Activated T-cell treated with anti-CD3 and anti-CD28 coated beads, Interleukin-2, amount 50 U/mL, for 1 hour (primary cell): ENCODE data around the gene NLRP12.
"Not testable (repeated sequence)": the region's sequence is repeated elsewhere in the genome, so short reads cannot be mapped to it uniquely, and the experiment has no call there.

ENCODE experiments used
- DNase-seq: peaks from one replicate; pipeline ENCODE4 v3.0.0-alpha.2; 2020

Gene NLRP12, protein sequence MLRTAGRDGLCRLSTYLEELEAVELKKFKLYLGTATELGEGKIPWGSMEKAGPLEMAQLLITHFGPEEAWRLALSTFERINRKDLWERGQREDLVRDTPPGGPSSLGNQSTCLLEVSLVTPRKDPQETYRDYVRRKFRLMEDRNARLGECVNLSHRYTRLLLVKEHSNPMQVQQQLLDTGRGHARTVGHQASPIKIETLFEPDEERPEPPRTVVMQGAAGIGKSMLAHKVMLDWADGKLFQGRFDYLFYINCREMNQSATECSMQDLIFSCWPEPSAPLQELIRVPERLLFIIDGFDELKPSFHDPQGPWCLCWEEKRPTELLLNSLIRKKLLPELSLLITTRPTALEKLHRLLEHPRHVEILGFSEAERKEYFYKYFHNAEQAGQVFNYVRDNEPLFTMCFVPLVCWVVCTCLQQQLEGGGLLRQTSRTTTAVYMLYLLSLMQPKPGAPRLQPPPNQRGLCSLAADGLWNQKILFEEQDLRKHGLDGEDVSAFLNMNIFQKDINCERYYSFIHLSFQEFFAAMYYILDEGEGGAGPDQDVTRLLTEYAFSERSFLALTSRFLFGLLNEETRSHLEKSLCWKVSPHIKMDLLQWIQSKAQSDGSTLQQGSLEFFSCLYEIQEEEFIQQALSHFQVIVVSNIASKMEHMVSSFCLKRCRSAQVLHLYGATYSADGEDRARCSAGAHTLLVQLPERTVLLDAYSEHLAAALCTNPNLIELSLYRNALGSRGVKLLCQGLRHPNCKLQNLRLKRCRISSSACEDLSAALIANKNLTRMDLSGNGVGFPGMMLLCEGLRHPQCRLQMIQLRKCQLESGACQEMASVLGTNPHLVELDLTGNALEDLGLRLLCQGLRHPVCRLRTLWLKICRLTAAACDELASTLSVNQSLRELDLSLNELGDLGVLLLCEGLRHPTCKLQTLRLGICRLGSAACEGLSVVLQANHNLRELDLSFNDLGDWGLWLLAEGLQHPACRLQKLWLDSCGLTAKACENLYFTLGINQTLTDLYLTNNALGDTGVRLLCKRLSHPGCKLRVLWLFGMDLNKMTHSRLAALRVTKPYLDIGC

DNA sequence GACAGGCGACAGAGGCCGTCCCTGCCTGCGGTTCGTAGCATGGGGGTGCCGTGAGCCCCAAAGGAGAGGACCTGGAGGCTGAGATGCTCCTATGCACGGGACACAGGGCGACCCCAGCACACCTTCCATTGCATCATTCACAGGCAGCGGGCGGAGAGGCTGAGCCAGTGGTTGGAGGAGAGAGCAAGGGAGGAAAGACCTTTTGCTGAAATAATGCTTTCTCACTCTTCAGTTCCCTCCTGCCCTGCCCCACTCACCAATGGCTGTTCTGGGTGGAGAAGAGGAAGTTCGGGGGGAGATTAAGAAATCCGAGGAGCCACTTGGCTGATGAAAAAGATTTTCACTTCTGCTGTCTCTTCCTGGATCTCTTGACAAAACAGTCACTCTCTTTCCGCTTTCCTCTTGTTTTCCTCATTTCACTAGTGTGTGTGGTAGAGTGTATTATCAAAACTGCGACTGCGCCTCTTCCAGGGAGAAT is at the start of gene NLRP12:
Gene NLRP12 (minus strand): TSS at position 181 of the 478 bp plus-strand sequence. CDS start 140 bp downstream, at position 41.
- DNase-seq, result no peak

DNA sequence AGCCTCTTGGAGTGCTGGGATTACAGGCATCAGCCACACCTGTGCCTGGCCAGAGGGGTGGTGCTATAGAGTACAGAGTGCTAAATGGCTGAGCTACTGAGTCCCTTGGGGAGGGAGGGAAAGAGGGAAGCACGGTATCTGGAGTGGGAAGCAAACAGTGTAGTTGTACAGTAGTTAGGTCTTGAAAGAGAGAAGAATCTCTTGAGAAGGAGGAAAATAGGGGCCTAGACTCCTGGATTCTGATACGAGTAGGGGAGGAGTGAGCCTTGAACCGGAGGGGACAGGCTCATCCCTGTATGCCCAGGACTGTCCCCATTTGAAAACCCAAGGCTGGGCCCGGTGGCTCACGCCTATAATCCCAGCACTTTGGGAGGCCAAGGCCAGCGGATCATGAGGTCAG is 48.6 kb upstream of the NLRP12 start:
- DNase-seq, result peak; percentile 34

DNA sequence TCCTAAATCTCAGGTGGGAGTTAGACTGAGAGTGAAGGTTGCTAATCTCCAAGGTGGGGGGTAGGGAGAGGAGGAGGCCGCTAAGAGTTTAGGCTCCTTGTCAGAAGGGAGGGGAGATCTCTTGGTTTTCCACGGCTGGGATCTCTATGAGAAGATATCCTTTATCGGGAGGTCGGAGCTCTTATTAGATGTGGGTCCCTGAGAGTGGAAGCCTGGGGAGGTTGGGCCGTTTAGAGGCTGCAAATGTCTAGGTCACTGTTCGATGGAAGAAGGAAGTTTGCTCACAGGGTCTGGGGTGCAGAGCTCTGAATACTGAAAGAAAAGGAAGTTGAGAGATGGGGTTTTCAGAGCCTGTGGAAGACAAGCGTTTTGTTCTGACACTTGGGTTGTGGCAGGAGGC is 47.3 kb upstream of the NLRP12 start:
- no peak for DNase-seq

DNA sequence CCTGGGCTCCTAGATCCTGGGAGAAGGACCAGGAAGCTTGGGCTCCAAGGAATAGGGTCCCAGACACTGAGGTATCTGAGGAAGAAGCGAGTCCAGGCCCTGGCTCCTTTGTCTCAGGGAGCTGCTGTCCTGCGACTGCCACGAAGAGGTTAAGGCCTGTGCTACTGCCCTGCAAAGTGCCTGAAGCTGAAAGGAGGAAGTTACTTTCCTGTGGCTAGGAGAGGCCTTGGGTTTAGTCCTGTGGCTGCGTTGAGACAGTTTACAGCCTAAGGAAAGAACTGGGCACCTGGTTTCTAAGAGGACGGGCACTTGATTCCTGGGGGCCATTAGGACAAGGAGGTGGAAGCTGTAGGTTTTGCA is 46.4 kb upstream of the NLRP12 start:
- DNase-seq, result peak; percentile 31

DNA sequence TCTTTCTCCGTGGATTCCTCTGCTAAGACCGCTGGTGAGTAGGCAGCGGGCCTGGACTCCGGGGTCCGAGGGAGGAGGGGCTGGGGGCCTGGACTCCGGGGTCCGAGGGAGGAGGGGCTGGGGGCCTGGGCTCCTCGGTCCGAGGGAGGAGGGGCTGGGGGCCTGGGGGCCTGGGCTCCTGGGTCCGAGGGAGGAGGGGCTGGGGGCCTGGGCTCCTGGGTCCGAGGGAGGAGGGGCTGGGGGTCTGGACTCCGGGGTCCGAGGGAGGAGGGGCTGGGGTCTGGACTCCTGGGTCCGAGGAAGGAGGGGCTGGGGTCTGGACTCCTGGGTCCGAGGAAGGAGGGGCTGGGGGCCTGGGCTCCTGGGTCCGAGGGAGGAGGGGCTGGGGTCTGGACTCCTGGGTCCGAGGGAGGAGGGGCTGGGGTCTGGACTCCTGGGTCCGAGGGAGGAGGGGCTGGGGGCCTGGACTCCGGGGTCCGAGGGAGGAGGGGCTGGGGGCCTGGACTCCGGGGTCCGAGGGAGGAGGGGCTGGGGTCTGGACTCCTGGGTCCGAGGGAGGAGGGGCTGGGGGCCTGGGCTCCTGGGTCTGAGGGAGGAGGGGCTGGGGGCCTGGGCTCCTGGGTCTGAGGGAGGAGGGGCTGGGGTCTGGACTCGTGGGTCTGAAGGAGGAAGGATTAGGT is 45.8 kb upstream of the NLRP12 start:
- DNase-seq, result not testable (repeated sequence)

DNA sequence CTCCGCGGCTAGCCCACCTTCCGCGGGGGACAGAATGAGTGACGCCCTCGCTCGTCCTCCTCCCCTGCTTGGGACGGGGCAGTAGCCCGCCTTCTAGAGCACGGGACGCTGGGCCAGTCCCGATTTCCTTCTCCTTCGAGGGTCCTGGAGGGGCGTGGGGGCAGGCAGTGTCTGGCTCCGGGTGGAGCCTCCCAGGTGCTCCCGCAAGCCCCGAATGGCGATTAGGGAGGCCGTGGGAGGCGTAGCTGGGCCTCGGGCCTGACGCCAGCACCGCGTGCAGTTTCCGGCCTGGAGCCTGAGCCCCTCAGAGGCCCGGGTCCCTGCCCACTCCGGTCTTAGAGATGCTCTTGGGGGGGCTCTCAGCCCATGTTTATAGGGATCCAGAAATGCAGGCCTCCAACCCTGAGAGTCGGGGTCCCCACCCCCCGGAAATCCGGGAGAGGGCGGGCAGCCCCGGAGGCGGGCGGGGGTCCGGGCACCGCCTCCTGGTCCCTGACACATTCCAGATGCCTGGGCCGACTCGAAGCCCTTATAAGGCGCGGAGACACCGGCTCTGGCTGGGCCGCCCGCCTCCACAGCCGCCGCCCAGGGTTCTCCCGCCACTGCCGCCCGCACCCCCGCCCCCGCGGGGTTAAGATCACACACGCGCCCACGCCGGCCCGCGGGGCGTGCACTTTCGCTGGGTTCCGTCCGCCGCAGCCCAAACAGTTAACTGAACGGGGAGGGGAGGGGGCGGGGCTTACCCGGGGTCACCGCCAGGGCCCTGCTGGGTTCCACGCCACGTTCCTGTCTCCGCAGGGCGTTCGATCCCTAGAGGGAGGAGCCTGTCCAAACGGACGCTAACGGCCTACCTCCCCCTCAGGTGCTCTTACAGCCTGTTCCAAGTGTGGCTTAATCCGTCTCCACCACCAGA is 45.0 kb upstream of the NLRP12 start:
- peak; percentile 87 for DNase-seq

DNA sequence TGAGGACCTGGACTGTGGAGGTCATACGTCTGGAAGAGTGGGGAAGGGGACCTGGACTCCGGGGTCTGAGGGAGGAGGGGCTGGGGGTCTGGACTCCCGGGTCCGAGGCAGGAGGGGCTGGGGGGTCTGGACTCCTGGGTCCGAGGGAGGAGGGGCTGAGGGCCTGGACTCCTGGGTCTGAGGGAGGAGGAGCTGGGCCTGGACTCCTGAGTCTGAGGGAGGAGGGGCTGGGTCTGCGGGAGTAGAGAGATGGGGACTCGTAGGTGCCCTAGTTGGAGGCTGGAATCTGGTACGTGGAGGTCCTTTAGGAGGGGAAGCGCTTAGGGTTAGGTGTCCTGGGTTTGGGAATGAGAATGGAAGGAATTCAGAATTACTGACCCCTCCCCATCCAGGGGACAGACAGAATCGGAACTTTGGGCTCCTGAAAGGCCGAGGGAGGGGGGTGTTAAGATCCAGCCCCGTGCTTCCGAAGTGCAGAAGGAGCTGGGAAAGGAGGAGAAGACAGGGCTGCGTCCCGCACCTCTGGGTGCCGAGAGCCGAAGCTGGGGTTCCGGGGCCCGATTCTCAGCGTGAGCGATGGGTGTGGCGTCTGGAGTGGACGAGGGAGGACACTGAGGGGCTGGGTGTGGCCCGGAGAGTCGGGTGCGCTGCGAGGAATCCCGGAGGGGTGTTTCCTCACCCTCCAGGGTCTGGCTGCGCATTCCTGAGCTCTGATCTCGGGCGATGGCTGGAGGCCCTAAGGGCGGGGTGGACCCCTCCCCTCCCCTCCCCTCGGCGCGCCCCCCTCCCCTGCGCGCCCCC is 44.2 kb upstream of the NLRP12 start:
- peak; percentile 57 for DNase-seq

DNA sequence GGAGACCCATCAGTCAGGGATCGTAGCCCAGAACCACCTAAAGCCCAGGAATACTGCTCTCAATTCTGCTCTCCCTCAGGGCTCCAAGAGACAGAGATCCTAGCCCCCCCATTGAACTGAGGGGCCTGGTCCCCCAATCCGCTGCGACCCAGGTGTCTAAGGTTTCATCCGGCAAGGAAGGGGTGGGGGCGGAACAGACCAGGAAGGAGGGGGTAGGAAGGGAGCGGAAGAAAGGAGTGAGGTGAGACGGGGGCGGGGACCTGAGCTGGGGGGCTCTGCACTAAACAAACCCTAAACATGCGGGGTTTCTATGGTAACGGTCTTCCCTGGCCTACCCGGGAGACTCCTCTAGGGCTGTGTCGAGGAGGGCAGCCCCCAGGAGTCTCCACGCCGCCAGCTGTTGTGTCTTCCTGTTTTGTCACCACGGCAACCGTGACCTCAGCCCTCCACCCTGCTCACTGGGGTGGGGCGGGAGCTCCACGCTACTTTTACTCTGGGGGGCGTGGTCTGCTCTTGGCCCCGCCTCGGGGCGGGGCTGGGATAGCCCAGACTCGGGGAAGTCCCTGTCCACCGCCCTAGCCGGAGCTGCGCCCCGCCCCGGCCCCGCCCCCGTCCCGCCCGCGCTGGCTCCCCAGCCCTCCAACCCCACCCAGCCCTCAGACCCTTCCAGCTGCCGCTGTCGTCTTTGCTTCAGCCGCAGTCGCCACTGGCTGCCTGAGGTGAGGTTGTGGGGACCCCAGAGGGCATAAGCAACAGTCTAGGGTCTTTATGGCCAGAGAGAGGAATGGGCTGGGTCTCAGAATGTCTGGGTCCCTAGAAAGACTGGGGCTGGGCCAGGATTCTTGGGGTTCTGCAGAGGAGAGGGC is 43.3 kb upstream of the NLRP12 start, which contains the start of gene MYADM:
Gene MYADM (plus strand): TSS at position 659 of the 866 bp plus-strand sequence. CDS start 5,647 bp downstream, outside the sequence.
- peak; percentile 100 for DNase-seq

DNA sequence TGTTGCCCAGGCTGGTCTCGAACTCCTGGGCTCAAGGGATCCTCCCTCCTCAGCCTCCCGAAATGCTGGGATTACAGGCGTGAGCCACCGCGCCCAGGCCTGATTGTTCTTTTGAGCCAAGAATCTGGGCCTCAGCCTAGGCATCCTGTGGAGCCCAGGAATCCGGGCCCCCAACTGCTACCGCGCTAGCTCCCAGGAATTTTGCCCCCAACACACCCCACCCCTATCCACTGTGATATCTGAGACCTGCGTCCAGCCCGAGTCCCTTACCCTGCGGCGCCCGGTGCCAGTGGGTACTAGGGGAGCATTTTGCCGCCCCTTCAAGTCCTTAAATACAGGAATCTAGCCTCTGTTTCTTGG is 42.7 kb upstream of the NLRP12 start:
- no peak for DNase-seq

DNA sequence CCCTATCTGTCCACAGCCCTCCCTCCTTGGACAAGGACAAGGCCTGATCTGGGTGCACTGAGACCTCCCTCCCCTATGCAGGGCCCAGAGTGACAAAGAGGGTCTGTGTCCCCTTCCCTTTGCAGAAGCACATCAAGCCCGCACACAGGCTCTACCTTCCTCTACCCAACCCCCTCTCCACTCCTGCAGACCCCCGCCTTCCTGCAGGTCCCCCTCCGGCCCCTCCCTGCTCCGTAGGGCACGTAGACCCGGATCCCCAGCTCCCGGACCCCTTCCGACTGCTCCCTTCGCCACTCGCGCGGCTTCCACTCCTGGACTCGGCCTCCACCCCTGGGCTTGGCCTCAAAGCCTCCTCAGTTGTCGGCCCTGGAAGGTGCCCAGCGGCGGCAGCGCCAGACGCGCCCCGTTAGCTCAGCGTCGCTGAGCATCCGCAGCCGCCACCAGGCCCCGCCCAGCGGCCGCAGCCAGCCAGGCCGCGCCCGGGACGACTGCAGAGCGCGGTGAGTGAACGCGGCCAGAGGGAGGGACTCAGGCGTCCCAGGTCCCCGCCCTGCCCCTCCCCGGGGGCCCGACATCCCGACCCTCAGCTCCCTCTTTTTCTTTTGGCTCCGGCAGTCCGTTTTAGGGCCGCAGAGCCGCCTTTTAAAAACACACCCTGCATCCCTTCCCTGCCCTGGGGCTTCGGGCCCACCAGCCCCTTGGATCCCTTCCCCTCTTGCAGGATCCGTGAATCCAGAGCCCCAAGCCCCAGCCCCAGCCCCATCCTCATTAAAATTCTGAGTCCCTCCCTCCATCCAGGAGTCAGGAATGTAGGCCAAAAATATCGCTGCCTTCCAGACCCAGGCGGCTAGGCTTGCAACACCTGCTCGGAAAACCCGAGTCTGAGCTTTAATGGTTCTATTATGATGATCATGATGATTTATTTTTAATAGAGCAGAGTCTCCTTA is 42.1 kb upstream of the NLRP12 start:
- DNase-seq, result peak; percentile 77

DNA sequence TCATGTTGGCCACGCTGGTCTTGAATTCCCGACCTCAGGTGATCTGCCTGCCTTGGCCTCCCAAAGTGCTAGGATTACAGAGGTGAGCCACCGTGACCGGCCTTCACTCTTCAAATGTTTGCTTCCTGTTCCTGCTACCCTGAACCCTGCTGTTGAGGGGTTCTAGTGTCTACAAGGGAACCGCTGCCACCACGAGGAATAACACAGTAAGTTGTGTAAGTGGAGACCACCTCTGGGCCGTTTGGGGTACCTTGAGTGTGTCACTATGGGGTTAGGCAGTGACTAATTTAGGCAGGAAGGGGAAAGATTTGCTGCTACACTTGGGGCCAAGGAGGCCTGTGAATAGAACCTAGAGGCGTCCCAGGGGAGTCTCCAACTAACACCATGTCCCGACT is 41.4 kb upstream of the NLRP12 start:
- no peak for DNase-seq

DNA sequence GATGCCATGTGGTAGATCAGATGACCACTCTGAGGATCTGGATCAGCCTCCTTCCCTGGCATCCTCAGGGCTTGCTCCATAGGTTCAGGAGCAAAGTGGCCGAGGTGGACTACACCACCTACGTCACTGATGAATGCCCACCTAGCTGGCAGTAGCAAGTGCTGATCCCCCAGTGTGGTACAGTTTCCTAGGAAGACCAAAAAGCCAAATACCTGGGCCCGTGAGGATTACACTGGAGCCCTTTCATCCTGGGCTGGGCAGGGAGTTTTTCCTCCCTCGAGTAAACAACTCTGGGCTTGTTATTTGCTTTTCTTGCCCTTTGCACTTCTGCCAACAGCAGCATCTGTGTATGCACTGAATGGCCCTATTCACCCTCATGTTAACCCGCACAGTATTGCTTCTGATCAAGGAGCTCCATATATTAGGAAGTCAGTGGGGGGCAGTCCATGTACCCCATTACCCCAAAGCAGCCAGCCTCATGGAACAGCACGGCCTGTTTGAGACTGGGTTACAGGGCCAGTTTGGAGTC is 40.3 kb upstream of the NLRP12 start:
- DNase-seq, result no peak

DNA sequence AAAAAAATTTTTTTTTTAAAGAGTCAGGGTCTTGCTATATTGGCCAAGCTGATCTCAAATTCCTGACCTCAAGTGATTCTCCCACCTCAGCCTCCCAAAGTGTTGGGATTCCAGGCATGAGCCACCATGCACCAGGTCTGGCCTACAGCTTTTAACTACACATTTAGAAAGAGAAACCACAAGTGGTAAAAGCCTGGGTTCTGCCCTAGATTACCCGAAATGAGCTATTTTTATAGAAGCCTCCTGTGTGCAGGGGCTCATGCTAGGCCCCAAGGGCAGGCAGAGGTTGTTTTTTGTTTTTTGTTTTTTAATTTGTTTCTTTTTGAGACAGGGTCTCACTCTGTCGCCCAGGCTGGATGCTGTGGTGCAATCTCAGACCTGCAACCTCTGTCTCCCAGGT is 29.6 kb upstream of the NLRP12 start:
- no peak for DNase-seq

DNA sequence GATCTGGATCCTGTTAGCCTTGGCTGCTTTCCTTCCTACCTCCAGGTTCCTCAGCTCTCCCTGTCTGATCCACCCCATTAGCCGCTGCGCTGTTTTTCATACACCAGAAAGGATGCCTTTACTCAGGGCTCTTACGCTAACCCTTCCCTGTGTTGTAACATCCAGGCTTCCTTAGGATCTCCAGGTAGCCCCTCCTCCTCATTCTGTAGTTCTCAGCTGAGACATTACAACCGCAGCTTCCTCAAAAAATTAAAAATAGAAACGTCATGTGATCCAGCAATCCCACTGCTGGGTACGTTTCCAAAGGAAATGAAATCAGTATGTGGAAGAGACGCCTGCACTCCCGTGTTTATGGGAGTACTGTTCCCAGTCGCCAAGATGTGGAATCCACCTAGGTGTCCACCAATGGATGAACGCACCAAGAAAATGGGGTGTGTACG is 25.1 kb upstream of the NLRP12 start:
- DNase-seq, result no peak

DNA sequence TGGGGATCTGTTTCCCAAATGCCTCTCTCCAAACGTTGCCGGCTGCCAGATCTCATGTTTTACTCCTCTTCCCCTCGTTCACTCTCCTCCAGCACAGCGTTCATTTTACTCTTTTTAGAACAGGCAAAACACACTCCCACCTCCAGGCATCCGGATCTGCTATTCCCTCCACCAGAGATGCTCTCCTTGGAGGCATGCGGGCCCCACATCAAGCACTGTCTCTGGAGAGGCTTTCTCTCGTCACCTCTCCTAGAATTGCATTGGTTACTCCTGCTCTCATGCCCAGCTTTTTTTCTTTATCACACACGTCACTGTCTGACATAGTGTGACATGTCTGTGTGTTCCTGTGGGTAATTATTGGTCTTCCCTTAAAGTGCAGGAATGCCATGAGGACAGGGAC is 23.4 kb upstream of the NLRP12 start:
- no peak for DNase-seq

DNA sequence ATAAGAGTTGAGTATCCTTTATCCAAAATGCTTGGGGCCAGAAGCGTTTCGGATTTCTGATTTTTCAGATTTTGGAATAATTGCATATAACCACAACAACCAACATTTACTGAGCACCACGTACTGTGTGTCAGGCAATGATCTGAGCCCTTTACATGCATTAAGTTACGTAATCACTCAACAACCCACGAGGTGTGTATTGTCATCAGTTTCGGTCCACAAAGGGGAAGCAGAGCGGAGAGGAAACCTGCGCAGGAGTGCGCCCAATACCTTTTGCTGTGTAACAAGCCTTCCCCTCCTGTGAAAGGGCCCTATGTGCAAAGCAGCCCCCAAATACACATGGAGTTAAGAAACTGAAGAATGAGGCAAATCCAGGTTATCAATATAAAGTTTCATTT is 20.7 kb upstream of the NLRP12 start:
- DNase-seq, result no peak

DNA sequence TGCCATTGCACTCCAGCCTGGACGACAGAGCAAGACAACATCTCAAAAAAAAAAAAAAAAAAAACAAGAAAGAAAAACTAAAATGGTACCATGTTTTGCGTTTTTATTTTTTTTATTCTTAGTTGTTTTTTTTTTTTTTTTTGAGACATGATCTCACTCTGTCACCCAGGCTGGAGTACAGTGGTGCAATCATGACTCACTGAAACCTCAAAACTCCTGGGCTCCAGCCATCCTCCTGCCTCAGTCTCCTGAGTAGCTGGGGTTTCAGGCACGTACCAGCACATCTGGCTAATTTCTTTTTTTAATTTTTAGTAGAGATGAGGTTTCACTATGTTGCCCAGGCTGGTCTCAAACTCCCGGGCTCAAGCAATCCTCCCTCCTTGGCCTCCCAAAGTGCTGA is 16.8 kb upstream of the NLRP12 start:
- not testable (repeated sequence) for DNase-seq

DNA sequence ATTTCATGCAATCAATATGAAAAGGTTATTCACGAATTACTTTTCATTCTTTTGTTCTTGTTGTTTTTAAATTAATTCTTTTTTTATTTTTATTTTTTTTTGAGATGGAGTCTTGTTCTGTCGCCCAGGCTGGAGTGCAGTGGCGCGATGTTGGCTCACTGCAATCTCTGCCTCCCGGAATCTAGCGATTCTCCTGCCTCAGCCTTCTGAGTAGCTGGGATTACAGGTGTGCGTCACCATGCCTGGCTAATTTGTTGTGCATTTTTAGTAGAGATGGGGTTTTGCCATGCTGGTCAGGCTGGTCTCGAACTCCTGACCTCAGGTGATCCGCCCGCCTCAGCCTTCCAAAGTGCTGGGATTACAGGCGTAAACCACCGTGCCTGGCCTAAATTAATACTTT is 16.1 kb upstream of the NLRP12 start:
- DNase-seq, result not testable (repeated sequence)
